Ovary (tissue), 9 donors: ENCODE data around the gene EPHA5. TPM values are rescaled to one million over a fixed set of nuclear protein-coding genes. Genes with fewer than 3 reads are reported as not detected.

Experiments
- DNase-seq, 5 donors: peaks; one replicate each; pipeline ENCODE4 v3.0.0-alpha.2; 2019 to 2020
- H3K27ac ChIP-seq, 2 donors: fragments of 200-600 bp; one replicate each; pipeline versions ENCODE4 v1.5.1 to v1.8.0; 2019 to 2022
- H3K27me3 ChIP-seq: fragments of 200-600 bp; one replicate; pipeline ENCODE4 v1.8.0; 2022
- H3K36me3 ChIP-seq: fragments of 200-600 bp; sonication (generic); one replicate; pipeline ENCODE4 v1.5.1; 2019
- H3K4me1 ChIP-seq: one replicate; pipeline ENCODE4 v1.8.1; 2013; ENCODE audit warnings: mild to moderate bottlenecking, moderate library complexity; ENCODE audit not compliant: insufficient read depth
- H3K4me3 ChIP-seq: fragments of 200-600 bp; sonication (generic); one replicate; pipeline ENCODE4 v1.5.1; 2017
- H3K9me3 ChIP-seq, 2 donors: fragments of 200-600 bp in 1 of 2; sonication (generic) in 1 of 2; one replicate each; pipeline versions ENCODE4 v1.5.1 to v1.8.1; 2013 to 2019; ENCODE audit warnings: mild to moderate bottlenecking in 1 of 2, moderate library complexity in 1 of 2
- CTCF ChIP-seq, 3 donors: fragments of 450-650 bp in 2 of 3; fragments of 200-600 bp in 1 of 3; IDR thresholded peaks; one replicate each; pipeline versions ENCODE4 v1.5.1 to v1.8.0; 2016 to 2022; ENCODE audit warnings: antibody characterized with exemption in 3 of 3, mild to moderate bottlenecking in 1 of 3
- EP300 ChIP-seq: sonication (generic); formaldehyde crosslinking; IDR thresholded peaks from one replicate; pipeline ENCODE4 v1.6.1; 2017; ENCODE audit warnings: antibody characterized with exemption
- POLR2A ChIP-seq: fragments of 450-650 bp; IDR thresholded peaks from one replicate; pipeline ENCODE4 v1.6.1; 2017; ENCODE audit warnings: antibody characterized with exemption, mild to moderate bottlenecking, moderate library complexity
- WGBS, 3 donors: extraction: QIAGEN DNeasy Blood & Tissue Kit in 1 of 3; methylation state at CpG; one replicate each; pipeline versions ENCODE4 v1.1.5 to v1.1.7; 2013 to 2017; 5-methylcytosine and 5-hydroxymethylcytosine counted together
- intact Hi-C, 4 donors: fragments of 100-400 bp; cut with DNase I; formaldehyde crosslinking; loops; one replicate each; pipeline versions ENCODE4 v1.11.0 to v1.15.1; 2022 to 2023
- polyA plus RNA-seq, 2 donors: library from polyadenylated mRNA; stranded (reverse); fragments of 200-250 nt in 1 of 2; fragments of 350-450 nt in 1 of 2; fragmentation: Illumina TruSeq in 1 of 2; extraction: RNeasy Lipid Tissue Mini Kit (QIAGEN cat#74804) in 1 of 2; gene quantifications; one replicate each; pipeline ENCODE4 v1.2.3, GENCODE V29; 2013 to 2014
- total RNA-seq, 7 donors: library from RNA; depleted of rRNA in 2 of 7; stranded (reverse); fragments of >200 nt in 2 of 7; fragmentation: NEBNext Ultra II Directional in 3 of 7; extraction: Animal tissue kit (Norgen Biotek cat#: 25700) in 3 of 7; gene quantifications; one replicate each; pipeline versions ENCODE4 v1.1.0 to v1.2.4, GENCODE V29; 2016 to 2023
- donor health status: DM: no; HTN: no; CAD: no; lungs with moderate emphysema.
- donor health status: DM: no; HTN: no; CAD: no.
- donor health status: Bipolar disorder and iron deficiency.
- donor health status: DM: yes; HTN: yes; CAD: no.
- donor health status: DM: no; HTN: no; CAD: no.
- donor health status: DM: yes; HTN: yes; CAD: no.

Gene EPHA5
- total and polyA plus RNA-seq, 9 donors, result 0.29 to 5.6 (median 1.6) TPM

GRCh38 chr4:65383589-65384305 lies 286.5 kb downstream of the EPHA5 start:
- intact Hi-C loops, result no loop called here
- no peak for TF ChIP-seq POLR2A
- no peak for TF ChIP-seq CTCF (IDR thresholded peaks at IDR 0.05)
- TF ChIP-seq EP300, result no peak
- no peak for DNase-seq
- Histone ChIP-seq H3K27ac (no peak overlapping the region), H3K4me3 (no peak overlapping the region), H3K36me3 (no peaks in the 10 kb centered on the region), H3K9me3 (no peaks in the 10 kb centered on the region), H3K4me1 (no peaks in the 10 kb centered on the region), H3K27me3 (no peaks in the 10 kb centered on the region)
- 92 to 95% (median 95%) methylated on average over 6 of the region's 6 CpGs for WGBS, 3 donors

- intact Hi-C loops, result no loop called here
- H3K4me3 ChIP-seq, result no peak overlapping the region
- no peaks in the 10 kb centered on the region for H3K36me3 ChIP-seq
- TF ChIP-seq EP300 (no peak), POLR2A (no peak), CTCF (IDR thresholded peaks at IDR 0.05) (no peak)
- no peak overlapping the region for H3K27ac ChIP-seq
- no peaks in the 10 kb centered on the region for H3K9me3 ChIP-seq
- no peaks in the 10 kb centered on the region for H3K4me1 ChIP-seq
- no peaks in the 10 kb centered on the region for H3K27me3 ChIP-seq
- WGBS, 3 donors, result 0 to 51% (median 2%) methylated on average over 1 of the region's 1 CpG
- DNase-seq, result no peak
These were observed 288.6 kb downstream of the EPHA5 start for GRCh38 chr4:65381648-65382047.

- Histone ChIP-seq H3K27ac (no peak overlapping the region), H3K4me3 (no peak overlapping the region), H3K36me3 (no peaks in the 10 kb centered on the region), H3K9me3 (no peaks in the 10 kb centered on the region), H3K4me1 (no peaks in the 10 kb centered on the region), H3K27me3 (no peaks in the 10 kb centered on the region)
- 81 to 89% (median 84%) methylated on average over 3 of the region's 3 CpGs for WGBS, 3 donors
- intact Hi-C loops, result no loop called here
- no peak for TF ChIP-seq POLR2A
- no peak for TF ChIP-seq EP300
- TF ChIP-seq CTCF (IDR thresholded peaks at IDR 0.05), result no peak
- no peak for DNase-seq
These were observed 299.6 kb downstream of the EPHA5 start for GRCh38 chr4:65370709-65371108.

GRCh38 chr4:65367306-65367705 lies 303.0 kb downstream of the EPHA5 start:
- Histone ChIP-seq H3K4me3 (no peak overlapping the region), H3K9me3 (no peaks in the 10 kb centered on the region), H3K4me1 (no peaks in the 10 kb centered on the region), H3K27ac (no peak overlapping the region), H3K27me3 (no peaks in the 10 kb centered on the region), H3K36me3 (no peaks in the 10 kb centered on the region)
- intact Hi-C loops, result no loop called here
- 63 to 80% (median 71%) methylated on average over 1 of the region's 1 CpG for WGBS, 3 donors
- TF ChIP-seq POLR2A (no peak), CTCF (IDR thresholded peaks at IDR 0.05) (no peak), EP300 (no peak)
- no peak for DNase-seq
